ENCODE measurements around the gene CT83. TPM values are rescaled to one million over a fixed set of nuclear protein-coding genes. Genes with fewer than 3 reads are reported as not detected.

The CT83 gene
- total and polyA plus RNA-seq, 2 donors (not counting 3 experiments of a cell fraction or from before 2014, with no cell fraction given): not detected

DNA sequence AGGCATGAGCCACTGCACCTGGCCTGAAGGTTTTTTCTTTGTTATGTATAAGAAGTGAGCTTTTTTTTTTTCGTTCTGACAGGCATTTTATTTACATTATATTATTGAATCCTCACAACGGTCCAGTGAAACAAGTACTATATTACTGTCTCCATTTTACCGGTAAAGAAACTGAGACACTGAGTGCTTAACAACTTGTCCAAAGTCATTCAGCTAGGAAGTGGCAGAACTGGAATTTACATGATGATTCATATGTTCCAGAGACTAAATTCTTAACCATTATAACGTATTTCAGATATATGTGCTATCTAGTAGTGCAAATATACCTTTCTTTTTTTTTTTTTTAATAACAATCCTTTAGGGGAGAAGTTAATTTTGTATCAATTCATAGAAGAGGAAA is 44.8 kb downstream of the CT83 start:
- no peak overlapping the region for H3K4me2 ChIP-seq (ENCODE audit: insufficient read depth, low read length)
- POLR2A ChIA-PET: no interaction called here
- no peaks in the 10 kb centered on the region for H3K79me2 ChIP-seq (ENCODE audit: control insufficient read depth, insufficient read depth, low read length)
- BruUV-seq (replicated peaks): no TSS peak
- no peaks in the 10 kb centered on the region for H3K4me1 ChIP-seq (ENCODE audit: control insufficient read depth, extremely low read depth, insufficient read depth, low read length)
- FAIRE-seq (no peak), DNase-seq (ENCODE audit: low read depth, low spot score) (no peak)
- no peaks in the 10 kb centered on the region for H3K9me1 ChIP-seq (replicated peaks; ENCODE audit: control insufficient read depth, extremely low read depth, insufficient read depth, low read length)
- no peaks in the 10 kb centered on the region for H3K9me3 ChIP-seq (replicated peaks; ENCODE audit: control insufficient read depth, insufficient read depth, low read length)
- no peaks in the 10 kb centered on the region for H4K20me1 ChIP-seq (replicated peaks; ENCODE audit: control insufficient read depth, extremely low read depth, insufficient read depth, low read length)
- CTCF ChIA-PET: no interaction called here
- H3K27me3 ChIP-seq (ENCODE audit: control insufficient read depth in 2 of 2, insufficient read depth in 2 of 2, low read length in 2 of 2): no peaks in the 10 kb centered on the region
- TF ChIP-seq GATA2 (IDR thresholded peaks at IDR 0.05; ENCODE audit: insufficient read depth, insufficient read length, low read depth, low read length): no peak
- no peak for TF ChIP-seq FOS (IDR thresholded peaks at IDR 0.05; ENCODE audit: borderline replicate concordance, insufficient read depth, low read length)
- no peak for TF ChIP-seq POLR2AphosphoS5 (IDR thresholded peaks at IDR 0.05; ENCODE audit: insufficient read depth, low read depth, low read length)
- TF ChIP-seq, protein P1, sequence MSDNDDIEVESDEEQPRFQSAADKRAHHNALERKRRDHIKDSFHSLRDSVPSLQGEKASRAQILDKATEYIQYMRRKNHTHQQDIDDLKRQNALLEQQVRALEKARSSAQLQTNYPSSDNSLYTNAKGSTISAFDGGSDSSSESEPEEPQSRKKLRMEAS (IDR thresholded peaks at IDR 0.05; ENCODE audit: insufficient read depth, insufficient read length): no peak
- TF ChIP-seq MYC (IDR thresholded peaks at IDR 0.05; ENCODE audit: low read depth, low read length): no peak
- no peak for TF ChIP-seq JUN (IDR thresholded peaks at IDR 0.05; ENCODE audit: borderline replicate concordance, insufficient read depth, insufficient read length, low read depth)
- TF ChIP-seq POLR2A (IDR thresholded peaks at IDR 0.05; ENCODE audit: low read depth, low read length): no peak
- TF ChIP-seq, protein P2, sequence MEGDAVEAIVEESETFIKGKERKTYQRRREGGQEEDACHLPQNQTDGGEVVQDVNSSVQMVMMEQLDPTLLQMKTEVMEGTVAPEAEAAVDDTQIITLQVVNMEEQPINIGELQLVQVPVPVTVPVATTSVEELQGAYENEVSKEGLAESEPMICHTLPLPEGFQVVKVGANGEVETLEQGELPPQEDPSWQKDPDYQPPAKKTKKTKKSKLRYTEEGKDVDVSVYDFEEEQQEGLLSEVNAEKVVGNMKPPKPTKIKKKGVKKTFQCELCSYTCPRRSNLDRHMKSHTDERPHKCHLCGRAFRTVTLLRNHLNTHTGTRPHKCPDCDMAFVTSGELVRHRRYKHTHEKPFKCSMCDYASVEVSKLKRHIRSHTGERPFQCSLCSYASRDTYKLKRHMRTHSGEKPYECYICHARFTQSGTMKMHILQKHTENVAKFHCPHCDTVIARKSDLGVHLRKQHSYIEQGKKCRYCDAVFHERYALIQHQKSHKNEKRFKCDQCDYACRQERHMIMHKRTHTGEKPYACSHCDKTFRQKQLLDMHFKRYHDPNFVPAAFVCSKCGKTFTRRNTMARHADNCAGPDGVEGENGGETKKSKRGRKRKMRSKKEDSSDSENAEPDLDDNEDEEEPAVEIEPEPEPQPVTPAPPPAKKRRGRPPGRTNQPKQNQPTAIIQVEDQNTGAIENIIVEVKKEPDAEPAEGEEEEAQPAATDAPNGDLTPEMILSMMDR (IDR thresholded peaks at IDR 0.05; ENCODE audit: extremely low read depth in 1 of 2, insufficient read depth in 1 of 2, low read depth in 1 of 2, low read length in 2 of 2): no peak
- TF ChIP-seq EZH2 (IDR thresholded peaks at IDR 0.05; ENCODE audit: borderline replicate concordance, low read depth, low read length, severe bottlenecking): no peak
- H3K9ac ChIP-seq (replicated peaks; ENCODE audit: extremely low read depth, insufficient read depth, low read length): no peak overlapping the region
- intact Hi-C loops (cut with micrococcal nuclease): no loop called here
- dilution Hi-C loops (cut with MboI; ENCODE audit: extremely low pct_ligation_motif_present, low sequenced_read_pairs): no loop called here
- H3K36me3 ChIP-seq (ENCODE audit: control insufficient read depth in 2 of 2, extremely low read depth in 1 of 2, insufficient read depth in 2 of 2, low read length in 2 of 2): no peaks in the 10 kb centered on the region
- H3K27ac ChIP-seq (ENCODE audit: insufficient read depth, low read depth, low read length): no peak overlapping the region
- no peak overlapping the region for H2AFZ ChIP-seq (ENCODE audit: low read depth, low read length)
- H3K4me3 ChIP-seq (replicated peaks in 1 of 3; ENCODE audit: insufficient read depth in 1 of 3, low read depth in 1 of 3, low read length in 3 of 3): no peak overlapping the region
